Measurements from ENCODE around the gene MOGAT3.
A peak's percentile ranks its signal among the peaks of the same experiment; 100 is the strongest.

The MOGAT3 gene

GRCh38 chr7:101172005-101172853, 28.6 kb downstream of the MOGAT3 start:
- no peak overlapping the region for H3K4me3 ChIP-seq (ENCODE audit: low read depth, low read length, poor library complexity, severe bottlenecking)
- H3K27ac ChIP-seq (ENCODE audit: low read depth, low read length, poor library complexity, severe bottlenecking), result no peak overlapping the region
- TF ChIP-seq CTCF (IDR thresholded peaks at IDR 0.05; ENCODE audit: low read length) (no peak), EZH2 (IDR thresholded peaks at IDR 0.05; ENCODE audit: borderline replicate concordance, low read length) (no peak)
- no peaks in the 10 kb centered on the region for H3K9me2 ChIP-seq (ENCODE audit: low read depth, low read length)
- no peaks in the 10 kb centered on the region for H3K79me2 ChIP-seq (ENCODE audit: insufficient read depth, low read length)
- no peaks in the 10 kb centered on the region for H3K36me3 ChIP-seq (ENCODE audit: insufficient read depth, low read length)
- no peak overlapping the region for H3K9ac ChIP-seq (ENCODE audit: low read length)
- no peaks in the 10 kb centered on the region for H3K9me3 ChIP-seq (ENCODE audit: low read length)
- H3K4me2 ChIP-seq (ENCODE audit: low read length), result no peak overlapping the region
- no peaks in the 10 kb centered on the region for H3F3A ChIP-seq (ENCODE audit: insufficient read depth, low read length)
- no peaks in the 10 kb centered on the region for H4K20me1 ChIP-seq (ENCODE audit: insufficient read depth, low read length)
- no peaks in the 10 kb centered on the region for H3K4me1 ChIP-seq (ENCODE audit: insufficient read depth, low read length, severe bottlenecking)
- no peak overlapping the region for H2AFZ ChIP-seq (ENCODE audit: low read length)
- peaks cover 10% of the 10 kb centered on the region for H3K27me3 ChIP-seq (ENCODE audit: insufficient read depth, low read length)

- Histone ChIP-seq H3K27ac (ENCODE audit: low read depth, low read length, poor library complexity, severe bottlenecking) (no peak overlapping the region), H3K9me3 (ENCODE audit: low read length) (no peaks in the 10 kb centered on the region), H3K79me2 (ENCODE audit: insufficient read depth, low read length) (no peaks in the 10 kb centered on the region), H2AFZ (ENCODE audit: low read length) (no peak overlapping the region), H3F3A (ENCODE audit: insufficient read depth, low read length) (no peaks in the 10 kb centered on the region), H3K4me2 (ENCODE audit: low read length) (no peak overlapping the region), H3K9me2 (ENCODE audit: low read depth, low read length) (no peaks in the 10 kb centered on the region), H3K4me3 (ENCODE audit: low read depth, low read length, poor library complexity, severe bottlenecking) (no peak overlapping the region), H3K9ac (ENCODE audit: low read length) (no peak overlapping the region), H3K4me1 (ENCODE audit: insufficient read depth, low read length, severe bottlenecking) (no peaks in the 10 kb centered on the region), H3K36me3 (ENCODE audit: insufficient read depth, low read length) (no peaks in the 10 kb centered on the region), H3K27me3 (ENCODE audit: insufficient read depth, low read length) (peaks cover 10% of the 10 kb centered on the region), H4K20me1 (ENCODE audit: insufficient read depth, low read length) (no peaks in the 10 kb centered on the region)
- TF ChIP-seq EZH2 (IDR thresholded peaks at IDR 0.05; ENCODE audit: borderline replicate concordance, low read length) (no peak), CTCF (IDR thresholded peaks at IDR 0.05; ENCODE audit: low read length) (0 out of 2 replicates have a peak, but pooled peaks have one; percentile 7)
These were observed 29.4 kb downstream of the MOGAT3 start for GRCh38 chr7:101171442-101171837.

GRCh38 chr7:101170617-101171441, 30.0 kb downstream of the MOGAT3 start:
- Histone ChIP-seq H3K4me2 (ENCODE audit: low read length) (no peak overlapping the region), H3K9me2 (ENCODE audit: low read depth, low read length) (no peaks in the 10 kb centered on the region), H3K9me3 (ENCODE audit: low read length) (no peaks in the 10 kb centered on the region), H3K27ac (ENCODE audit: low read depth, low read length, poor library complexity, severe bottlenecking) (no peak overlapping the region), H3F3A (ENCODE audit: insufficient read depth, low read length) (no peaks in the 10 kb centered on the region), H3K79me2 (ENCODE audit: insufficient read depth, low read length) (no peaks in the 10 kb centered on the region), H3K36me3 (ENCODE audit: insufficient read depth, low read length) (no peaks in the 10 kb centered on the region), H3K4me3 (ENCODE audit: low read depth, low read length, poor library complexity, severe bottlenecking) (no peak overlapping the region), H3K27me3 (ENCODE audit: insufficient read depth, low read length) (peaks cover 10% of the 10 kb centered on the region), H2AFZ (ENCODE audit: low read length) (no peak overlapping the region), H4K20me1 (ENCODE audit: insufficient read depth, low read length) (no peaks in the 10 kb centered on the region), H3K4me1 (ENCODE audit: insufficient read depth, low read length, severe bottlenecking) (peaks cover 2% of the 10 kb centered on the region), H3K9ac (ENCODE audit: low read length) (no peak overlapping the region)
- no peak for TF ChIP-seq CTCF (IDR thresholded peaks at IDR 0.05; ENCODE audit: low read length)
- no peak for TF ChIP-seq EZH2 (IDR thresholded peaks at IDR 0.05; ENCODE audit: borderline replicate concordance, low read length)

All from OCI-LY1 (cell line).